Kasumi-1 (cell line): Measurements from ENCODE around the gene LLGL2.
"Not testable (repeated sequence)": the region's sequence is repeated elsewhere in the genome, so short reads cannot be mapped to it uniquely, and the experiment has no call there.

Source experiments
- DNase-seq, 2 experiments: peaks; one replicate each; lab custom pipeline; 2025; lab: John Stamatoyannopoulos, UW

The LLGL2 gene, protein sequence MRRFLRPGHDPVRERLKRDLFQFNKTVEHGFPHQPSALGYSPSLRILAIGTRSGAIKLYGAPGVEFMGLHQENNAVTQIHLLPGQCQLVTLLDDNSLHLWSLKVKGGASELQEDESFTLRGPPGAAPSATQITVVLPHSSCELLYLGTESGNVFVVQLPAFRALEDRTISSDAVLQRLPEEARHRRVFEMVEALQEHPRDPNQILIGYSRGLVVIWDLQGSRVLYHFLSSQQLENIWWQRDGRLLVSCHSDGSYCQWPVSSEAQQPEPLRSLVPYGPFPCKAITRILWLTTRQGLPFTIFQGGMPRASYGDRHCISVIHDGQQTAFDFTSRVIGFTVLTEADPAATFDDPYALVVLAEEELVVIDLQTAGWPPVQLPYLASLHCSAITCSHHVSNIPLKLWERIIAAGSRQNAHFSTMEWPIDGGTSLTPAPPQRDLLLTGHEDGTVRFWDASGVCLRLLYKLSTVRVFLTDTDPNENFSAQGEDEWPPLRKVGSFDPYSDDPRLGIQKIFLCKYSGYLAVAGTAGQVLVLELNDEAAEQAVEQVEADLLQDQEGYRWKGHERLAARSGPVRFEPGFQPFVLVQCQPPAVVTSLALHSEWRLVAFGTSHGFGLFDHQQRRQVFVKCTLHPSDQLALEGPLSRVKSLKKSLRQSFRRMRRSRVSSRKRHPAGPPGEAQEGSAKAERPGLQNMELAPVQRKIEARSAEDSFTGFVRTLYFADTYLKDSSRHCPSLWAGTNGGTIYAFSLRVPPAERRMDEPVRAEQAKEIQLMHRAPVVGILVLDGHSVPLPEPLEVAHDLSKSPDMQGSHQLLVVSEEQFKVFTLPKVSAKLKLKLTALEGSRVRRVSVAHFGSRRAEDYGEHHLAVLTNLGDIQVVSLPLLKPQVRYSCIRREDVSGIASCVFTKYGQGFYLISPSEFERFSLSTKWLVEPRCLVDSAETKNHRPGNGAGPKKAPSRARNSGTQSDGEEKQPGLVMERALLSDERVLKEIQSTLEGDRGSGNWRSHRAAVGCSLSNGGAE

DNA sequence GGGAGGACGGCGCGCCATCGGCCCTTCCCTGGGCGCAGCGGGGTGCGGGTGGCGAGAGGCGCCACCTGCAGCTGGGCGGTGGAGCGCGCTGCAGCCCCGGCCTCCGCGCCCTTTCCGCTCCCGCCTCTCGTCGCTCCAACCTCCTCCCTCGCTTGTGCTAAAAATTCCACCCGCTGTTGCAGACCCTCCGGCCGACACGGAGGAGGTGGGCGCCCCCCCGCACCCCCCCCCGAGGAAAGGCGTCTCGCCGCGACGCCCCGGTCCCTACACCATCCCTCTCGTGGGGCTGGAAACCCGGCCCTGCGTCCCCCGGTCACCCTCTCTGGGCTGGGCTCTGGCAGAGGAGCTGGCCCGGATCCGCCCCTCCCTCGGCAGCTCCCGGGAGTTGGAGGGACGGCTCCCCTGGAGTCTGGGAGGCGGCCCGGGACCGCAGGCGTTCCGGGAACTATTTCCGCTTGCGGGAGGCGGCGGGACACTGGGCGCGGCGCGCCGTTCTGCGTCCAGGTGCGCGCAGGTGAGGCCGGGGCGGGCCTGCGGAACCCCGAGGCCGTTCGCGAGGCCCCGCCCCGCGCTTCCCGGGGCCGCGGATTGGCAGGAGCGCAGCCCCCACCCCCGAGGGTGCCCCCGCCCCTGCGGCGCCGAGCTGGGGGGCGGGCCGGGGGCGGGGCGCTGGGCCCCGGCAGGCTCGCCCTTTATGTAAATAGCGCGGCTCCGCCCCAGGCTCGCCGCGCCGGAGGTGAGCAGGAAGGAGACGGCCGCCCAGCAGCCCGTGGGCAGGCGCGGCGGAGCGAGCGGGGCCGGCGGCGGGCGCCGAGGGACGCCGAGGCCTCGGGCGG, at the start of gene LLGL2:
Gene LLGL2, plus strand, starts transcription at position 728 of the 836 bp plus-strand sequence. CDS start 17,730 bp downstream, outside the sequence.
- peak; percentile 46 to 65 for DNase-seq

DNA sequence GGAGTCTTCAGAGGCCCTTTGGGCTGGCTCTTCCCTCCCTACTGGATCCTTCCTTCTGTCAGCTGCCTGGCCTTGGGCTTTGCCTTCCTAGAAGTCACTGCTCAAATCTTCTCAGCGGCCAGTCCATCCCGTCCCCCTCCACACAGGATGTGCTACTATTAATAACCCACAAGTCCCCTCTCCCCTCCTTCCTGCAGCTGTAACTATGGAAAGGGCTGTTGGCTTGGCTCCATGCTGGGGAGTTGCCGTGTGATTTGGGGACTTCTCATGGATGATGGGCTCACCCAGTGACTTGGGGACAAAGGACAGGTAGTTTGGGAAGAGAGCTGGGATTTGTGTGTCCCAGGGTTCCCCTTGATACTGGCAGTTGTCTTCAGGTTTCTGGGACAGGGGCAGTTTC, 49.6 kb upstream of the LLGL2 start:
- no peak for DNase-seq

DNA sequence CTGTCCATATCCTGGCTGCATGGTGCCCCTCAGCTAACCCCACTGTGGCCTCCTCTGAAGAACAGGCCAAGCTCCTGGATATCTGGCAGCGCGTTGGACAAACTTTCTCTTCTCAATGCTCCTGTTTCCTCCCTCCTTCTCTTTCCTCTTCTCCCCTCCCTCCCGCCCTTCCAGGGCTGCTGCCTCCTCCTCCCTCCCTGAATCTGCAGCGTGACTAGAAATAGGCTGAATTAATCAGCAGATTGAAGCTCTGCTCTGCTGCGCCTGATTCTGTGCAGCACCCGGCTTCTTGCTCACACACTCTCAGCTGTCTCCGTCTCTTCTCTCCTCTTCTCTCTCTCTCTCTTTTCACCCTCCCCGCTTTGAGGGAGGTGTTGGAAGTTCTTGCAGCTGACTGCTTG, 49.2 kb upstream of the LLGL2 start:
- DNase-seq: no peak

DNA sequence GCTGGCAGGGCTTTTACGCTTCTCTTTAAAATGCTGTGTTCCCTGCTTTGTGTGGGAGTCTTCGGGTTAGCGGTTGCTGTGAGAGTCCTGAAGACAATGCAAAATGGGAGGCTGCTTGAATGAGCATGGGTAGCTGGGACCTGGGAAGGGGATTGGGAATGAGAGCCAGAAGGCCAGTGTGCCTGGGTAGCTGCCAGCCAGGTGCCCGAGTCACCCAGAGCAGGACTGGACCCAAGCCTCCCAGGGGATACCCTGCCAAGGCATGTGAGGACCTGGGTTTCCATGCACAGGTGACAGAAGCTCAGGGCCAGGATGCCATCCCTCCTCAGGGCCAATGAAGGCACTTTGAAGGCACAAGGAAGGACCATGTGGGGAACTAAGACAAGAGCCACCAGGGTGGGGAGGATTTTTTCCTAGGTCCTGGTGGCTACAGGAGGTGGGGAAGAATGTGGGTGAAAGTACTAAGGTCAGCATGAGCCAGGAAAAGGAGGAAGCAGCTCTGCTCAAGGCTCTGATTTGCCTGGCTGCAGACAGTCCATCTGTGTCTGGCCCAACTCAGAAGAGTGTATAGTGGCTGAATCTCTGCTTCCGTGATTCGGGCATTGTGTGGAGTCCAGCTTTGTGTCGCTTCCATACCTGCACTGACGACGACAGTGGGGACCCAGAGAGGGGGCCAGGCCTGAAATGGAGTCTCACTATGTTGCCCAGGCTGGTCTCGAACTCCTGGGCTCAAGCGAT, 48.6 kb upstream of the LLGL2 start:
- no peak for DNase-seq

DNA sequence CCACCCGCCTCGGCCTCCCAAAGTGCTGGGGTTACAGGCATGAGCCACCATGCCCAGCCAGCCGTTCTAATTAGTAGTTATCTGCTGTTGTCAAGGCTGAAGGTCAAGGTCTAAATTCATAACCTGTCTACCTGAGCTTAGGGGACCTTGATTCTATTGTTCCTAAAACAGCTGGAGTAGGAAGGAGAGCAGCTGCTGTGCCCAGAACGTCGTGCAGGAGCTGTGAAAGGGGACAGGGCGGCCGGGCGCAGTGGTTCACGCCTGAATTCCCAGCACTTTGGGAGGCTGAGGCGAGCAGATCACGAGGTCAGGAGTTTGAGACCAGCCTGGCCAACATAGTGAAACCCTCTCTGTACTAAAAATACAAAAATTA, 48.0 kb upstream of the LLGL2 start:
- not testable (repeated sequence) for DNase-seq

DNA sequence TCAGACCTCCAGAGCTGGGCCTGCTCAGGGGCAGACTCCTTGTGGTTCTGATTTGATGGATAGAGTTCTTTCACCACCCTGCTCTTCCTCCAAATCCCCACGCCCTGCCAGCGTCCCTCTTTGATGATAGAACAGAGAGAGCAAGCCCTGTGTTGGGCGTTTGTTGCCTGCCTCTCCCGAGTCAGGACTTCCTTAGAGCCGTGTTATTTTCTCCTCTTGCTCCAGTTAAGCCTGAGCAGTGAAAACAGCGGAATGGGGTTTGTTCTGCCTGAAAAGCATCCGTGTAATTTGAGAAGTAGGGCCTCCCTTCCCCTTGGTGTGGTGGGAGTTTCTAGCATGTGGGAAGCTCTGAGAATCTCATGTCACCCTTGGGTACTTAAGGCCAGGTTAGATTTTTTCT, 47.0 kb upstream of the LLGL2 start:
- DNase-seq: no peak

DNA sequence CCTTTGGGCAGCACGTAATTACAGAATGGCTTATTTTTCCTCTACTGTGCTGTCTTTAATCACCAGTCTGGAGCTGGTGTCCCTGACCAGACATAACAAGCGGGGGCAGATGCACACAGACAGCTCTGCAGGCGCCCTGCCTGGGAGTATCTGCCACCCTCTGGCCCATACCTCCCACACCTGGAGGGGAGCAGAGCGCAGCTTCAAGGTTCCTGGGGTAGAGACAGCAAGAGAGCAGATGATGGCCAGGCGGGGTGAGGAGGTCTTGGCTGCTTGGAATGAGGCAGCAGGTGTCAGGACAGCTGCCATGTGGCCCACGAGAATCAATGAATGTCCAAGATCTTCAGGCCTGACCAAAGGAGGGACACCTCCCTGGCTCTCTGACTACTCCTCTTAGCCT, 45.2 kb upstream of the LLGL2 start:
- no peak for DNase-seq

DNA sequence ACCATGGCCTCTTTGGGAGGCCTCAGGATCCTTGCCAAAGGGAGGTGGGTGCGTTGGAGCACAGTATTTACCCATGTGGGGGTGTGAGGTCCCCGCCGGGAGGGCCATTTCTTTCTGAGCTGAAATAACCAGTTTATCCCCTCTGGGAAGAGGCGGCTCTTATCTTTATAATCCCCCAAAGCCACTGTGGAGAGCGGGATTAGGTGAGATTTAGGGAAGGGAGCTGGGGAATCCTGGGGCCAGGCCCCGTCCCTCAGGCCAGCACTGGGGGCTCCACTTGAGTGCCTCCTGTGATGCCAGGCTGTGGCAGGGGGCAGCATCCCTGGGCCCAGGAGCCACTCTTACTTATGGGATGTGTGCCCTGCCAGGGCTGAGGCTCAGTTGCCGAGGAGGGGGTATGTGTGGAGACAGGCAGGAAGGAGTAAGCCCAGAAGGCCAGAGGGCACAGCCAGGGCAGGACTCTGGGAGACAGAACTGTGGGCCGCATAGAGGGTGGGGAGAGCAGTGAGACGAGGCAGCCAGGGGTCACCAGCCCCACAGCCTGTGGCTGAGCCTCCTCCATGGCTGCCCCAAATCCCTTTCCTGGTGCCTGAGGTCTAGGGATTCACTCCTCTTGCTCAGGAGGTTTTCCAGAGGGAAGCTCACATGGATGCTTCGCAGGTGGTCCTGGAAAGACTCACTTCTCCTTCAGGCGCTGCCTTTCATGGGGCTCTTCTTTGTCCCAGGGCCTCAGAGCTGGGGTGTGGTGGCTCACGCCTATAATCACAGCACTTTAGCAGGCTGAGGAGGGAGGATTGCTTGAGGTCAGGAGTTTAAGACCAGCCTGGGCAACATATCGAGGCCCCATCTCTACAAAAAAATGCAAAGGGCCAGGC, 44.1 kb upstream of the LLGL2 start:
- no peak for DNase-seq

DNA sequence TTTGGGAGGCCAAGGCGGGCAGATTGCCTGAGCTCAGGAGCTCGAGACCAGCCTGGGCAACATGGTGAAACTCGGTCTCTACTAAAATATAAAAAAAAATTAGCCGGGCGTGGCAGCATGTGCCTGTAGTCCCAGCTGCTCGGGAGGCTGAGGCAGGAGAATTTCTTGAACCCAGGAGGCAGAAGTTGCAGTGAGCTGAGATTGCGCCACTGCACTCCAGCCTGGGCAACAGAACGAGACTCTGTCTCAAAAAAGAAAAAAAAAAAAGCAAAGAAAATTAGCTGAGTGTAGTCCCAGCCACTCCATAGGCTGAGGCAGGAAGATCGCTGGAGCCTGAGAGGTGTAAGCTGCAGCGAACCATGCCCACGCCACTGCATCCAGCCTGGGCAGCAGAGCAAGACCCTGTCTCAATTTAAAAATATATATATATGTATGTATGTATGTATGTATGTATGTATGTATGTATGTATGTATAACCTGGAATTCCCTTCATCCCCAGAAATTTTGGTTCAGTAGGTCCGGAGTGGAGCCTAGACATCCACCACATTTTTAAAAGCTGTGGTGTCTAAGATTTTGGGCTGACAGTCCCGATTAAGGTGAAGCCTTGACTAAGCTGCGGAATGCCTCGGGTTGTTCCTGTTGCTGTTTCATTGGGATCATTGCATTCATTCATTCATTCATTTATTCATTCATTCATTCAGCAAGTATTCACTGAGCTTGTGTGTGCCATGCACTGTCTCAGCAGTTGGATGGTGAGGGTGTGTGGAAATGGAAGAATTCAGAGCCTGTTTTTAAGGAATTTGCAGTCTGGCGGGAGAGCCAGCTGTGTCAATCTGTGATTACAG, 43.2 kb upstream of the LLGL2 start:
- DNase-seq: no peak

DNA sequence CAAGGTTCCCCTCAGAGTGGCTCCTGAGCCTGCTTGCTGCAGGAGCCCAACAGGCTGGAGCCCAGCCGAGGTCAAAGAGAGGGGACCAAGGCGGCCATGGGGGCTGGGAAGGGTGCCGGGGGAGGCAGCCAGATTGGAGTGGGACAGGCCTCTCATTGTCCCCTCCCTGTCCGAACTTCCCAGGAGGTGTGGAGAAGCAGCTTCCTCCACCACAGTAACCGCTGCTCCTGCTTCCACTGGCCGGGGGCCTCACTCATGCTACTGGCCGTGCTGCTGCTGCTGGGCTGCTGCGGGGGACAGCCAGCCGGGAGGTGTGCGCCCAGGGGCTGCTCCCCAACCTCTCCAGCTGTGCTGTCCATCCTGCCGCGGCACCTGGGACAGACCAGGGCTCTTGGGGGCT, 39.8 kb upstream of the LLGL2 start:
- DNase-seq: no peak

DNA sequence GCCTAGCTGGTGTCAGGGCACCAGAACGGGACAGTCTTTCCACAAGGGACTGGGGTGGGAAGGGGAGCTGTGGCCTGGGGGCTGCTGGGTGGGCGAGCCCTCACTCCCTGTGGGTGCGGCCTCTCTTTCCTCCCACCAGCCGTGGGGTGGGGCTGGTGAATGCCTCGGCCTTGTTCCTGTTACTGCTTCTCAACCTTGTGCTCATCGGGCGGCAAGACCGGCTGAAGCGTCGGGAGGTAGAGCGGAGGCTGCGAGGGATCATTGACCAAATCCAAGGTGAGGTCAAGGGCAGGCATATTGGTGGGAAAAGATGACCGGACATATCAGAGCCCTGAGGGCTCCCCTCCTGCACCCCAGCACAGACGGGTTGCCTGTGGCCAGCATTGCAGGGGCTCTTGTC, 39.3 kb upstream of the LLGL2 start:
- DNase-seq: no peak

DNA sequence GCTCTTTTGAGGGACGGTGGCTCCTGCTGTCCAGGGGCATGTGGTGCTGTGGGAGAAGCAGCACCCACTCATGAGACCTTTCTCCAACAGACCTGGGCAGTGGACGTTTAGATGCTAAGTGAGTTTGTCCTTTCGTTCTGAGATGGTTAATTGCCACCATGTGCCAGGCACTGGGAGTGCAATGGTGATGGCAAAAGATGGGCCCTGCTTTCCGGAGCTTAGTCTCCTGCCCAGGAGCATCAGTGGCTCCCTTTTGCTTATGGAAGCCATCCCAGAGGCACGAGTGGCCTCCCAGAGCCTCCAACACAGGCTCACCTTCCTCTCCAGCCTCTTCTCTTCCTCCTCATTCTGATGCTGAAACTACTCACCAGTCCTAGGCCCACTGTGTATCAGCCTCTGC, 38.5 kb upstream of the LLGL2 start:
- peak in 1 of 2 experiments; percentile 56 for DNase-seq

DNA sequence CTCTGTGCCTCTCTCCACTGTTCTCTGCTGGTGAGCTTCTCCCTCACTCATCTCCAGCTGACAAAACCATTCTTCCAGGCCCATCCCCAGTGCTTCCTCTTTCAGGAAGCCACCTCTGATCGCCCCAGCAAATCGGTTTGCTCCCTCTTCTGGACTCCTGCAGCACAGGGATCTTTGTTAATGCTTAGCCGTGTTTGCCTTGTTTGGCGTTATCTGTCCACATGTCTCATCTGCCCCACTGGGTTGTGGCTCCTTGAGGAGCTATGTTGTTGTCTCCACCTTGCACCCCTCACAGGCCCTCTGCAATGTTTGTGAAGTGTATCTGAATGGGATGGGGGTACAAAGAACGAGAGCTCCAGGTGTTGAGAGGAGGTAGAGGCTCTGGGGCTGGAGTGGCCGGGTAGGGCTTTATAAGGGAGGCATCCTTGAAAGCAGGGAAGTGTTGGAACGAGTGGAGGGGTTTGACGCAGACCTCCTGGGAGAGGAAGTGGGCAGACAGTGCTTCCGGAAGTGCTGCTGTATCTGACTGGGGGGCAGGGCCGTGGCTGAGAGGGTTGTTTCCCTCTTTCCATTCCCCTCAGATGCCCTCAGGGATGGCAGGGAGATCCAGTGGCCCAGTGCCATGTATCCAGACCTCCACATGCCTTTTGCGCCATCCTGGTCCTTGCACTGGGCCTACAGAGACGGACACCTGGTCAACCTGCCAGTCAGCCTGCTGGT, 38.0 kb upstream of the LLGL2 start:
- peak; percentile 99 for DNase-seq

DNA sequence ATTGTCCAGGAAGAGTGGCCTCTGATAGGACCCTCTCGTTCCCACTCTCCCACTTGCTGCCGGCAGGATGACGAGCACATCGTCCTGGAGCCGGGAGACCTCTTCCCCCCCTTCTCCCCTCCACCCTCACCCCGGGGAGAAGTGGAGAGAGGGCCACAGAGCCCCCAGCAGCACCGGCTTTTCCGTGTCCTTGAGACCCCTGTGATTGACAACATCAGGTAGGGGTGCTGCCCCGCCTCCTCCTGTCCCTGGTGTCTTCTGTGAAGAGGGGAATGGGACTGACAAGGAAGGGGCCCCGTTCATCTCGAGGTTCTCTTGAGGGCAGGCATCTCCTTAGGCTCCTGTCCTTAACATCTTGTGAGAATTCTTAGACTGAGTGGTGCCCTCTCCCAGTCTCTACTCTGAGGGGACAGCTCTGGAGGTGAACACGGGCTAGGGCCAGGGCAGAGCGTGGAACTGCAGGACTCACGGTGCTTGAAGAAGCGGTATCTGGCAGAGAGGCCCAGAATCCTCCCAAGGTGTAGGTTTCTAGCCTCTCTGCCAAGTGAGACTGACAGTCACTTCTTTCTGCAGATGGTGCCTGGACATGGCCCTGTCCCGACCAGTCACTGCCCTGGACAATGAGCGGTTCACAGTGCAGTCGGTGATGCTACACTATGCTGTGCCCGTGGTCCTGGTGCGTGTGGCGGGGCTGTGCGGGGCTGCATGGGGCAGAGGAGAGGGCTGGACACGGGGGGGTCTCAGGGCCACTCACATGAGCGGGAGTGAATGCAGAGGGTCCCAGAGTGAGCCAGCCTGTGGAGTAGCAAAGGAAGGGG, 36.6 kb upstream of the LLGL2 start:
- no peak for DNase-seq

DNA sequence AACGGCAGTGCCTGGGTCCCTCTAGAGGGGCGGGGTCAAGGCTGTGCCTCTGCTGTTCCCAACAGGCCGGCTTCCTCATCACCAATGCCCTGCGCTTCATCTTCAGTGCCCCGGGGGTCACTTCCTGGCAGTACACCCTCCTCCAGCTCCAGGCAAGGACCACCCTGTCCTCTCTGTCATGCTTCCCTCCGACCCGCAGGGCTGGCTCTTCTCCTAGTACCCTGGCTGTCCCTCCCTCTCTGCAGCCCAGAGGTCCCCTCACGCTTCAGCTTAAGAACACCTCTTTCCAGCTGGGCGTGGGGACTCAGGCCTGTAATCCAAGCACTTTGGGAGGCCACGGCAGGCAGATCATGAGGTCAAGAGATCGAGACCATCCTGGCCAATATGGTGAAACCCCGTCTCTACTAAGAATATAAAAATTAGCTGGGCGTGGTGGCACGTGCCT, 36.0 kb upstream of the LLGL2 start:
- DNase-seq: no peak

DNA sequence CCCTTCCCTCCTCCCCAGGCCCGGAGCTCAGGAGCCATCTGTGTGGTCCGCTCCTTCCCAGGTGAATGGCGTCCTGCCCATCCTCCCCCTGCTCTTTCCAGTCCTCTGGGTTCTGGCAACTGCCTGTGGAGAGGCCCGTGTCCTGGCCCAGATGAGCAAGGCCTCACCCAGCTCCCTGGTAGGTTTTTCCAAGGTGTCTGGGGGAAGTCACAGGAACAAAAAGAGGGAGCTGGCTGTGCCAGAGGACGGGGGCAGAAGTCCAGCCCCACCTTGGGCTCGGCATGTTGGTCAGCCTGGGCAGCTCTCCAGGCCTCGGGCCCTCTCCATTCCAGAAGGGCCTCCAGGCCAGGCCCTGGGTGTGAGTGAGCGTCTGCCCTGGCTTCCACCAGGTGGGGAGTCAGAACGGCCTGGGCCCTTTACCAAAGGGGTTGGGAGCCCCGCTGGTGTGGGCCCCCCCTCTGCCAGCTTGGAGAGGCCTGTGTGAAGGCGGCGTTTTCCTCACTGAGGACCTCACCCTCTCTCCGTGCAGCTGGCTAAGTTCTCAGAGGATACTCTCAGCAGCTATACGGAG, 35.2 kb upstream of the LLGL2 start:
- no peak for DNase-seq

DNA sequence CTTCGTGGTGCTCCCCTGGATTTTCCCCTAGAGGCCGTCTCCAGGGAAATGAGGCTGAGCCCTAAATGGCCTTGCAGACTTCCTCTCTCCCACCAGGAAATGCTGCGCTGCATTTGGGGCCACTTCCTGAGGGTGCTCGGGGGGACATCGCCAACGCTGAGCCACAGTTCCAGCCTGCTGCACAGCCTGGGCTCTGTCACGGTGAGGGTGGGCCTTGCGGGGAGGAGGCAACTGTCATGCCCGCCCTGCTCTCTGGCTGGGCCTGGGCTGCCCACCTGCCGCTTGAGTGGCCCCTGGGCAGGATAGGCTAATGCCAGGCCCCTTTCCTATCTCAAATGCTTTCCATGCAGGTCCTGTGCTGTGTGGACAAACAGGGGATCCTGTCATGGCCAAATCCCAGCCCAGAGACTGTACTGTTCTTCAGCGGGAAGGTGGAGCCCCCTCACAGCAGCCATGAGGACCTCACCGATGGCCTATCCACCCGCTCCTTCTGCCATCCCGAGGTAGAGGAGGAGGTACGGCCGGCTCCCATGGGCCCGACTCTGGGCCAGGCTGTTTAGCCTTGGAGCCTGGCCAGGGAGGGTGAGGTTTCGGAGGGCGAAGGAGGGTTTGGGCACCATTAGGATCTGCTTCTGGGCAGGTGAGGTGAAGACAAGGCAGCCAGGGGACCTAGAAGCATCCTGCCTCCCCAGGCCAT, 34.4 kb upstream of the LLGL2 start:
- DNase-seq: peak; percentile 47 to 55
